Activated T-cell treated with anti-CD3 and anti-CD28 coated beads, Interleukin-2, amount 50 U/mL, for 4 hours (primary cell): ENCODE measurements around the gene PRUNE2. TPM values are rescaled to one million over a fixed set of nuclear protein-coding genes. Genes with fewer than 3 reads are reported as not detected.

ENCODE experiments used
- ATAC-seq, 2 donors: fragments of 200-7000 bp; cut with Tn5 transposase; one replicate each; pipeline ENCODE4 v1.10.0; 2021
- DNase-seq: peaks from one replicate; pipeline ENCODE4 v3.0.0-alpha.2; 2020
- H3K27me3 Mint-ChIP-seq: one replicate; pipeline ENCODE4 v1.8.0; 2021; ENCODE audit warnings: low read depth, mixed read lengths
- H3K36me3 Mint-ChIP-seq: one replicate; pipeline ENCODE4 v1.8.0; 2022; ENCODE audit warnings: mixed read lengths; ENCODE audit not compliant: insufficient read depth
- H3K4me1 Mint-ChIP-seq: one replicate; pipeline ENCODE4 v1.8.0; 2021; ENCODE audit warnings: low read depth, mixed read lengths
- H3K4me3 Mint-ChIP-seq: one replicate; pipeline ENCODE4 v1.8.0; 2021; ENCODE audit warnings: mild to moderate bottlenecking, moderate library complexity, mixed read lengths
- H3K9me3 Mint-ChIP-seq: one replicate; pipeline ENCODE4 v1.8.0; 2021; ENCODE audit warnings: mixed read lengths
- total RNA-seq, 3 donors: library from RNA; stranded (reverse); gene quantifications; one replicate each; pipeline ENCODE4 v1.2.1, GENCODE V29; 2021

The PRUNE2 gene
- total RNA-seq, 3 donors from 2014 or later: 0.05 to 0.08 TPM; not detected in 1

- no peaks in the 10 kb centered on the region for H3K9me3 Mint-ChIP-seq
- ATAC-seq (no peak), DNase-seq (no peak)
- no peaks in the 10 kb centered on the region for H3K27me3 Mint-ChIP-seq
- no peak overlapping the region for H3K4me3 Mint-ChIP-seq
- H3K4me1 Mint-ChIP-seq: peaks cover 12% of the 10 kb centered on the region
- H3K36me3 Mint-ChIP-seq: no peaks in the 10 kb centered on the region
Observed at GRCh38 chr9:76637416-76637815, 268.5 kb downstream of the PRUNE2 start.

- Mint-ChIP-seq H3K4me3 (no peak overlapping the region), H3K27me3 (peaks cover 2% of the 10 kb centered on the region), H3K36me3 (no peaks in the 10 kb centered on the region), H3K4me1 (peaks cover 17% of the 10 kb centered on the region), H3K9me3 (no peaks in the 10 kb centered on the region)
- no peak for ATAC-seq
- no peak for DNase-seq
Observed at GRCh38 chr9:76634356-76635054, 271.4 kb downstream of the PRUNE2 start.

GRCh38 chr9:76630916-76631315 lies 275.0 kb downstream of the PRUNE2 start:
- peaks cover 2% of the 10 kb centered on the region for H3K27me3 Mint-ChIP-seq
- H3K4me1 Mint-ChIP-seq: peaks cover 6% of the 10 kb centered on the region
- DNase-seq: no peak
- H3K9me3 Mint-ChIP-seq: no peaks in the 10 kb centered on the region
- no peak overlapping the region for H3K4me3 Mint-ChIP-seq
- no peaks in the 10 kb centered on the region for H3K36me3 Mint-ChIP-seq
- no peak for ATAC-seq

- Mint-ChIP-seq H3K9me3 (no peaks in the 10 kb centered on the region), H3K36me3 (no peaks in the 10 kb centered on the region), H3K4me1 (peaks cover 6% of the 10 kb centered on the region), H3K27me3 (peaks cover 2% of the 10 kb centered on the region), H3K4me3 (no peak overlapping the region)
- no peak for DNase-seq
- ATAC-seq: no peak
Observed at GRCh38 chr9:76629205-76629990, 276.5 kb downstream of the PRUNE2 start.

GRCh38 chr9:76628155-76628554 lies 277.8 kb downstream of the PRUNE2 start:
- peaks cover 2% of the 10 kb centered on the region for H3K27me3 Mint-ChIP-seq
- DNase-seq: no peak
- no peak overlapping the region for H3K4me3 Mint-ChIP-seq
- no peak for ATAC-seq
- no peaks in the 10 kb centered on the region for H3K36me3 Mint-ChIP-seq
- H3K9me3 Mint-ChIP-seq: no peaks in the 10 kb centered on the region
- peaks cover 6% of the 10 kb centered on the region for H3K4me1 Mint-ChIP-seq

- ATAC-seq: no peak
- H3K9me3 Mint-ChIP-seq: no peaks in the 10 kb centered on the region
- H3K4me1 Mint-ChIP-seq: peaks cover 6% of the 10 kb centered on the region
- peaks cover 4% of the 10 kb centered on the region for H3K27me3 Mint-ChIP-seq
- no peak overlapping the region for H3K4me3 Mint-ChIP-seq
- DNase-seq: no peak
- H3K36me3 Mint-ChIP-seq: no peaks in the 10 kb centered on the region
Observed at GRCh38 chr9:76626980-76627379, 278.9 kb downstream of the PRUNE2 start.

GRCh38 chr9:76626141-76626540 lies 279.8 kb downstream of the PRUNE2 start:
- no peak for ATAC-seq

GRCh38 chr9:76624391-76625048 lies 281.4 kb downstream of the PRUNE2 start:
- Mint-ChIP-seq H3K27me3 (peaks cover 6% of the 10 kb centered on the region), H3K9me3 (no peaks in the 10 kb centered on the region), H3K4me3 (no peak overlapping the region), H3K36me3 (no peaks in the 10 kb centered on the region), H3K4me1 (peaks cover 6% of the 10 kb centered on the region)
- ATAC-seq (no peak), DNase-seq (no peak)

More at GRCh38 chr9:76626141-76626540, 279.8 kb downstream of the PRUNE2 start:
- Mint-ChIP-seq H3K27me3 (peaks cover 7% of the 10 kb centered on the region), H3K4me1 (peaks cover 6% of the 10 kb centered on the region), H3K9me3 (no peaks in the 10 kb centered on the region), H3K36me3 (no peaks in the 10 kb centered on the region), H3K4me3 (no peak overlapping the region)
- no peak for DNase-seq

- no peak for ATAC-seq
- no peak for DNase-seq
- Mint-ChIP-seq H3K4me1 (peaks cover 4% of the 10 kb centered on the region), H3K9me3 (no peaks in the 10 kb centered on the region), H3K4me3 (no peak overlapping the region), H3K36me3 (no peaks in the 10 kb centered on the region), H3K27me3 (peaks cover 14% of the 10 kb centered on the region)
Observed at GRCh38 chr9:76620996-76621395, 284.9 kb downstream of the PRUNE2 start.

- H3K9me3 Mint-ChIP-seq: no peaks in the 10 kb centered on the region
- H3K4me3 Mint-ChIP-seq: no peak overlapping the region
- DNase-seq (no peak), ATAC-seq (no peak)
- H3K4me1 Mint-ChIP-seq: peaks cover 4% of the 10 kb centered on the region
- no peaks in the 10 kb centered on the region for H3K36me3 Mint-ChIP-seq
- H3K27me3 Mint-ChIP-seq: peaks cover 16% of the 10 kb centered on the region
Observed at GRCh38 chr9:76620581-76620980, 285.3 kb downstream of the PRUNE2 start.

- no peak for ATAC-seq
- Mint-ChIP-seq H3K4me1 (peaks cover 8% of the 10 kb centered on the region), H3K4me3 (no peak overlapping the region), H3K27me3 (peaks cover 19% of the 10 kb centered on the region), H3K9me3 (no peaks in the 10 kb centered on the region), H3K36me3 (no peaks in the 10 kb centered on the region)
- no peak for DNase-seq
Observed at GRCh38 chr9:76619640-76620039, 286.3 kb downstream of the PRUNE2 start.

- ATAC-seq (no peak), DNase-seq (no peak)
- H3K36me3 Mint-ChIP-seq: no peaks in the 10 kb centered on the region
- peaks cover 19% of the 10 kb centered on the region for H3K27me3 Mint-ChIP-seq
- H3K4me1 Mint-ChIP-seq: peaks cover 8% of the 10 kb centered on the region
- H3K9me3 Mint-ChIP-seq: no peaks in the 10 kb centered on the region
- H3K4me3 Mint-ChIP-seq: no peak overlapping the region
Observed at GRCh38 chr9:76619197-76619596, 286.7 kb downstream of the PRUNE2 start.

- DNase-seq (no peak), ATAC-seq (no peak)
- Mint-ChIP-seq H3K36me3 (no peaks in the 10 kb centered on the region), H3K4me1 (peaks cover 8% of the 10 kb centered on the region), H3K9me3 (no peaks in the 10 kb centered on the region), H3K27me3 (peaks cover 19% of the 10 kb centered on the region), H3K4me3 (no peak overlapping the region)
Observed at GRCh38 chr9:76618762-76619161, 287.2 kb downstream of the PRUNE2 start.

GRCh38 chr9:76617497-76618175 lies 288.3 kb downstream of the PRUNE2 start:
- Mint-ChIP-seq H3K27me3 (peaks cover 19% of the 10 kb centered on the region), H3K4me1 (peaks cover 8% of the 10 kb centered on the region), H3K36me3 (no peaks in the 10 kb centered on the region), H3K4me3 (no peak overlapping the region), H3K9me3 (no peaks in the 10 kb centered on the region)
- ATAC-seq (no peak), DNase-seq (no peak)
